ENCODE data around the gene PKNOX1. TPM values are rescaled to one million over a fixed set of nuclear protein-coding genes. Genes with fewer than 3 reads are reported as not detected.
A peak's percentile ranks its signal among the peaks of the same experiment; 100 is the strongest.
"Not testable (repeated sequence)": the region's sequence is repeated elsewhere in the genome, so short reads cannot be mapped to it uniquely, and the experiment has no call there.

PKNOX1 gene
- total RNA-seq, 1 donor from 2014 or later = 18.1 TPM

- peak; percentile 68 for DNase-seq (ENCODE audit: low spot score)
Observed at GRCh38 chr21:42949094-42949755, 25.1 kb upstream of the PKNOX1 start.

GRCh38 chr21:42951193-42951592 lies 23.2 kb upstream of the PKNOX1 start:
- not testable (repeated sequence) for DNase-seq (ENCODE audit: low spot score)

GRCh38 chr21:42956824-42957630 lies 17.3 kb upstream of the PKNOX1 start:
- no peak for DNase-seq (ENCODE audit: low spot score)

GRCh38 chr21:42958122-42958521 lies 16.2 kb upstream of the PKNOX1 start:
- not testable (repeated sequence) for DNase-seq (ENCODE audit: low spot score)

- no peak for DNase-seq (ENCODE audit: low spot score)
Observed at GRCh38 chr21:42959728-42960127, 14.6 kb upstream of the PKNOX1 start.

GRCh38 chr21:42962380-42963007 lies 11.9 kb upstream of the PKNOX1 start:
- no peak for DNase-seq (ENCODE audit: low spot score)

GRCh38 chr21:42964086-42964485 lies 10.3 kb upstream of the PKNOX1 start:
- peak; percentile 71 for DNase-seq (ENCODE audit: low spot score)

- no peak for DNase-seq (ENCODE audit: low spot score)
Observed at GRCh38 chr21:42964546-42965210, 9.7 kb upstream of the PKNOX1 start.

- DNase-seq (ENCODE audit: low spot score) = no peak
Observed at GRCh38 chr21:42965211-42965560, 9.2 kb upstream of the PKNOX1 start.

- DNase-seq (ENCODE audit: low spot score) = peak; percentile 69
Observed at GRCh38 chr21:42967616-42968015, 6.7 kb upstream of the PKNOX1 start.

GRCh38 chr21:42969193-42969600 lies 5.2 kb upstream of the PKNOX1 start:
- DNase-seq (ENCODE audit: low spot score) = no peak

GRCh38 chr21:42970946-42971653 lies 3.3 kb upstream of the PKNOX1 start:
- no peak for DNase-seq (ENCODE audit: low spot score)

- peak; percentile 81 for DNase-seq (ENCODE audit: low spot score)
Observed at GRCh38 chr21:42971897-42972275, 2.5 kb upstream of the PKNOX1 start.

- DNase-seq (ENCODE audit: low spot score) = peak; percentile 30
Observed at GRCh38 chr21:42973309-42973990, 912 bp upstream of the PKNOX1 start.

- peak; percentile 90 for DNase-seq (ENCODE audit: low spot score)
Observed at GRCh38 chr21:42974832-42975820, 764 bp downstream of the PKNOX1 start.

GRCh38 chr21:42975886-42976608 lies 1.7 kb downstream of the PKNOX1 start:
- no peak for DNase-seq (ENCODE audit: low spot score)

- DNase-seq (ENCODE audit: low spot score) = no peak
Observed at GRCh38 chr21:42980312-42981213, 6.2 kb downstream of the PKNOX1 start.

GRCh38 chr21:42981214-42981523 lies 6.8 kb downstream of the PKNOX1 start:
- no peak for DNase-seq (ENCODE audit: low spot score)
